Loucy (cell line): ENCODE measurements around the gene MANF.

ENCODE experiments used
- H2AFZ ChIP-seq: fragments of 200-600 bp; sonication (generic); 2 replicates; pipeline ENCODE4 v1.6.0; 2016; ENCODE audit warnings: antibody characterized with exemption, mild to moderate bottlenecking, low read length, moderate library complexity
- H3F3A ChIP-seq: fragments of 200-600 bp; 2 replicates; pipeline ENCODE4 v1.6.0; 2016; ENCODE audit warnings: antibody characterized with exemption, low read depth, mild to moderate bottlenecking
- H3K27me3 ChIP-seq: fragments of 200-600 bp; sonication (generic); 2 replicates; pipeline ENCODE4 v1.6.1; 2014; ENCODE audit warnings: low read length, mild to moderate bottlenecking; ENCODE audit not compliant: insufficient read depth, poor library complexity, severe bottlenecking
- H3K36me3 ChIP-seq: fragments of 200-600 bp; sonication (generic); 2 replicates; pipeline ENCODE4 v1.6.1; 2016; ENCODE audit warnings: low read length; ENCODE audit not compliant: insufficient read depth
- H3K4me1 ChIP-seq: fragments of 200-600 bp; sonication (generic); 2 replicates; pipeline ENCODE4 v1.5.1; 2014; ENCODE audit warnings: low read length, mild to moderate bottlenecking; ENCODE audit not compliant: insufficient read depth, poor library complexity, severe bottlenecking
- H3K4me2 ChIP-seq: fragments of 200-600 bp; sonication (generic); 2 replicates; pipeline ENCODE4 v1.6.0; 2014; ENCODE audit warnings: antibody characterized with exemption, low read length, low read depth, mild to moderate bottlenecking; ENCODE audit not compliant: poor library complexity, severe bottlenecking
- H3K4me3 ChIP-seq: fragments of 200-600 bp; sonication (generic); 2 replicates; pipeline ENCODE4 v1.5.1; 2014; ENCODE audit warnings: low read length, mild to moderate bottlenecking, mixed read lengths; ENCODE audit not compliant: poor library complexity, severe bottlenecking
- H3K79me2 ChIP-seq: fragments of 200-600 bp; sonication (generic); 2 replicates; pipeline ENCODE4 v1.6.1; 2014; ENCODE audit warnings: low read length; ENCODE audit not compliant: insufficient read depth
- H3K9ac ChIP-seq: fragments of 200-600 bp; sonication (generic); 2 replicates; pipeline ENCODE4 v1.6.0; 2014; ENCODE audit warnings: mild to moderate bottlenecking, low read depth, low read length, moderate library complexity; ENCODE audit not compliant: poor library complexity, severe bottlenecking
- H3K9me2 ChIP-seq: fragments of 200-600 bp; sonication (generic); replicated peaks from 2 replicates; pipeline ENCODE4 v1.6.1; 2016; ENCODE audit warnings: low read depth, low read length, mixed read lengths
- H3K9me3 ChIP-seq: fragments of 200-600 bp; sonication (generic); 2 replicates; pipeline ENCODE4 v1.6.1; 2014; ENCODE audit warnings: mild to moderate bottlenecking, antibody characterized with exemption, low read length, low read depth; ENCODE audit not compliant: insufficient read depth
- H4K20me1 ChIP-seq: fragments of 200-600 bp; sonication (generic); 2 replicates; pipeline ENCODE4 v1.6.0; 2014; ENCODE audit warnings: antibody characterized with exemption, low read length, mild to moderate bottlenecking; ENCODE audit not compliant: insufficient read depth, poor library complexity, severe bottlenecking
- EZH2phosphoT487 ChIP-seq: fragments of 200-600 bp; IDR thresholded peaks from 2 replicates; pipeline ENCODE4 v1.6.1; 2018; ENCODE audit warnings: antibody characterized with exemption, mild to moderate bottlenecking, moderate library complexity, borderline replicate concordance
- TF ChIP-seq, protein P1 (sequence below): fragments of 200-600 bp; sonication (generic); conservative IDR thresholded peaks from 2 replicates; pipeline ENCODE4 v1.5.1; 2014; ENCODE audit warnings: mild to moderate bottlenecking, antibody characterized with exemption, low read length

Gene MANF

DNA sequence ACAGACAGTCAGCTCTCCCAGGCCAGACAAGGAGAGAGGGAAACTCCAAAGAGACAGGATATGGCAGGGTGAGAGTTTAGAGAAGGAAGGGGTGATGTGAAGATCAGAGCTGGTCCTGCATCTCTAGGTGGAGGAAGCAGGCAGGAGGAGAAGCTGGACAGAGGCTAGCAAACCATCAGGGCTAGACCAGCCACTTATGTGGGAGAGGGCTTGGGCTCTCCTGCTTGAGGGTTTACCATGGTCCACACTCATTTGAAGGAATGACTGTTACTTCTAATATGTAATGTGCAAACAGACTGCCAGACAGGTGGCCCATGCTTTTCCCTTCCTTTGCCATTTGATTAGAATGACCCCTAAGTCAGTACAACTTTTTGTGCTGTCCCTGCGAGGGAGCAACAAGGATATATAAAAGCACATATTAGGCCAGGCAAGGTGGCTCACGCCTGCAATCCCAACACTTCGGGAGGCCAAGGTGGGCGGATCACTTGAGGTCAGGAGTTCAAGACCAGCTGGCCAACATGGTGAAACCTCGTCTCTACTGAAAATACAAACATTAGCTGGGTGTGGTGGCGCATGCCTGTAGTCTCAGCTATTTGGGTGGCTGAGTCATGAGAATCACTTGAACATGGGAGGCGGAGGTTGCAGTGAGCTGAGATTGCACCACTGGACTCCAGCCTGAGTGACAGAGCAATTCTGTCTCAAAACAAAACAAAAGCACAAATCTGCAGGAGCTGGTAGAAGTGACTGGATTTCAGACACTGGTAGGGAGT, 41.0 kb upstream of the MANF start:
- no peaks in the 10 kb centered on the region for H4K20me1 ChIP-seq
- no peaks in the 10 kb centered on the region for H3K36me3 ChIP-seq
- no peak overlapping the region for H3K9ac ChIP-seq
- no peak overlapping the region for H3K4me2 ChIP-seq
- no peaks in the 10 kb centered on the region for H3F3A ChIP-seq
- no peaks in the 10 kb centered on the region for H3K79me2 ChIP-seq
- H3K9me3 ChIP-seq, result no peaks in the 10 kb centered on the region
- no peak overlapping the region for H2AFZ ChIP-seq
- TF ChIP-seq, protein P1, sequence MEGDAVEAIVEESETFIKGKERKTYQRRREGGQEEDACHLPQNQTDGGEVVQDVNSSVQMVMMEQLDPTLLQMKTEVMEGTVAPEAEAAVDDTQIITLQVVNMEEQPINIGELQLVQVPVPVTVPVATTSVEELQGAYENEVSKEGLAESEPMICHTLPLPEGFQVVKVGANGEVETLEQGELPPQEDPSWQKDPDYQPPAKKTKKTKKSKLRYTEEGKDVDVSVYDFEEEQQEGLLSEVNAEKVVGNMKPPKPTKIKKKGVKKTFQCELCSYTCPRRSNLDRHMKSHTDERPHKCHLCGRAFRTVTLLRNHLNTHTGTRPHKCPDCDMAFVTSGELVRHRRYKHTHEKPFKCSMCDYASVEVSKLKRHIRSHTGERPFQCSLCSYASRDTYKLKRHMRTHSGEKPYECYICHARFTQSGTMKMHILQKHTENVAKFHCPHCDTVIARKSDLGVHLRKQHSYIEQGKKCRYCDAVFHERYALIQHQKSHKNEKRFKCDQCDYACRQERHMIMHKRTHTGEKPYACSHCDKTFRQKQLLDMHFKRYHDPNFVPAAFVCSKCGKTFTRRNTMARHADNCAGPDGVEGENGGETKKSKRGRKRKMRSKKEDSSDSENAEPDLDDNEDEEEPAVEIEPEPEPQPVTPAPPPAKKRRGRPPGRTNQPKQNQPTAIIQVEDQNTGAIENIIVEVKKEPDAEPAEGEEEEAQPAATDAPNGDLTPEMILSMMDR, result no peak
- TF ChIP-seq EZH2phosphoT487, result no peak
- H3K27me3 ChIP-seq, result no peaks in the 10 kb centered on the region
- H3K4me1 ChIP-seq, result no peaks in the 10 kb centered on the region
- H3K9me2 ChIP-seq, result no peaks in the 10 kb centered on the region
- H3K4me3 ChIP-seq, result no peak overlapping the region

DNA sequence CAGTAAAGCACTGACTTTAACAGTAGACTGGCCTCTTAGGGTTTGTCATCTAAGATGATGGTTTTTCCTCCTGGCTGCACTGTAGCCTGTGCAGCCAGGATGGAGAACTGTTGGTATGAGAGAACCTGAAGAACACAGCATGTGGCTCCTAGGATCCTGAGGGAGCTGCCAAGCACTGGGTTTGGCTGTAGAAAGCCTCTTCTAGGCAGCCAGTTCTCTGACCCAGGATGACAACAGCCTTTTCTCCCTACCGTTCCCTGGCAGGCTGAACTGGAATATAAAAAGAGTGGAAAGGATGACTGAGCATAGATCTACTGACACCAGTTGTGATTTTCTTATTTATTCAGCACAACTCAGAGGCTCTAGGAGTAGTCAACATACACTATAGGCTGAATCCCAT, 34.3 kb upstream of the MANF start:
- no peaks in the 10 kb centered on the region for H3F3A ChIP-seq
- TF ChIP-seq, protein P1, result no peak
- no peak for TF ChIP-seq EZH2phosphoT487
- H3K9me2 ChIP-seq, result no peaks in the 10 kb centered on the region
- H3K36me3 ChIP-seq, result no peaks in the 10 kb centered on the region
- no peak overlapping the region for H3K4me3 ChIP-seq
- no peak overlapping the region for H3K9ac ChIP-seq
- no peaks in the 10 kb centered on the region for H3K79me2 ChIP-seq
- no peaks in the 10 kb centered on the region for H3K9me3 ChIP-seq
- no peaks in the 10 kb centered on the region for H3K4me1 ChIP-seq
- H3K27me3 ChIP-seq, result no peaks in the 10 kb centered on the region
- H2AFZ ChIP-seq, result no peak overlapping the region
- no peak overlapping the region for H3K4me2 ChIP-seq
- H4K20me1 ChIP-seq, result no peaks in the 10 kb centered on the region

DNA sequence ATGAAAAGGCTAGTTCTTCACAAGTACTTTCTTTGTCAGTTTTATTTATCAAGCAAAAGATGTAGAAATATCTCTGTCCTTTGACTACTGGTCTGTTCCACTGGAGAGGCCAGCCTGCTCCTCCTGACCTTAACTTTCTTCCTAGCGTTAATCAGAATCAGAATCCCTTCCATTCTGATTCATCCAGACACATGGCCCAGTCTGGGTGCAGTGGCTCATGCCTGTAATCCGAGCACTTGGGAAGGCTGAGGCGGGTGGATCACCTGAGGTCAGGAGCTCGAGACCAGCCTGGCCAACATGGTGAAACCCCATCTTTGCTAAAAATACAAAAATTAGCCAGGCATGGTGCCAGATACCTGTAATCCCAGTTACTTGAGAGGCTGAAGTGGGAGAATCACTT, 32.0 kb upstream of the MANF start:
- Histone ChIP-seq H3K9me2 (no peaks in the 10 kb centered on the region), H3K4me1 (no peaks in the 10 kb centered on the region), H3K9me3 (no peaks in the 10 kb centered on the region), H3F3A (no peaks in the 10 kb centered on the region), H2AFZ (no peak overlapping the region), H3K27me3 (no peaks in the 10 kb centered on the region), H3K9ac (no peak overlapping the region), H3K4me3 (no peak overlapping the region), H3K79me2 (no peaks in the 10 kb centered on the region), H3K4me2 (no peak overlapping the region), H3K36me3 (no peaks in the 10 kb centered on the region), H4K20me1 (no peaks in the 10 kb centered on the region)
- TF ChIP-seq EZH2phosphoT487, result no peak

DNA sequence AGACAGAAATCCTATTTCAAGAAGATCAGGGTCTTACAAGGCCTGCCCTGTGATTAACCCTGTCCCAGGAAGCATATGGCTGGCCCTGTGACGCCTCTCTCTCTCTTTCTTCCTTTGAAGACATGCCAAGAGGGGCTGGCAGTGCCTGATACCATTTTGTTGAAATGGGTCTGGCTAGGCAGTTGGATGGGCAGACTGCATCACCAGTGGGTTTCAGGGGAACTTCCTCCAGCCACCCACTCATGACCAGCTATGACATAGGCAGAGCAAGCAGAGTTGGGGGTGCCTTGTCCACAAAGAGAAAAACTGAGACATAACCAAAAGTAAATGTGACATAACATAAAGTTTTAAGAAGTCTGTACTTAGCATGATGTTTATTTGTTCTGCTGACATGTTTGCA, 31.4 kb upstream of the MANF start:
- no peak for TF ChIP-seq EZH2phosphoT487
- H3K4me2 ChIP-seq, result no peak overlapping the region
- no peaks in the 10 kb centered on the region for H3F3A ChIP-seq
- no peaks in the 10 kb centered on the region for H3K4me1 ChIP-seq
- H4K20me1 ChIP-seq, result no peaks in the 10 kb centered on the region
- H3K9me2 ChIP-seq, result no peaks in the 10 kb centered on the region
- no peak overlapping the region for H3K4me3 ChIP-seq
- H3K36me3 ChIP-seq, result no peaks in the 10 kb centered on the region
- H3K27me3 ChIP-seq, result no peaks in the 10 kb centered on the region
- no peak overlapping the region for H2AFZ ChIP-seq
- no peak overlapping the region for H3K9ac ChIP-seq
- H3K79me2 ChIP-seq, result no peaks in the 10 kb centered on the region
- no peaks in the 10 kb centered on the region for H3K9me3 ChIP-seq
